ENCODE data around the gene WHAMM. TPM values are rescaled to one million over a fixed set of nuclear protein-coding genes. Genes with fewer than 3 reads are reported as not detected.

The WHAMM gene
- total RNA-seq, 4 donors from 2014 or later: 6.4 to 14.2 (median 8.8) TPM

- in situ Hi-C loops (cut with MboI; ENCODE audit: low pct_ligation_motif_present in 1 of 4, low pct_unique_long_range_greater_than_20kb in 1 of 4, low sequenced_read_pairs in 3 of 4): loop anchor here in 1 of 4 donors (25.0 kb wide), 1 partner anchor 91 kb away; the partner anchor contains the start of gene HOMER2
Observed at GRCh38 chr15:82870727-82871320, 61.4 kb downstream of the WHAMM start.

GRCh38 chr15:82871358-82871757 is 61.9 kb downstream of the WHAMM start:
- Histone ChIP-seq H3K4me3 (no peak overlapping the region), H3K4me1 (no peaks in the 10 kb centered on the region), H3K9me3 (no peaks in the 10 kb centered on the region), H3K27me3 (no peaks in the 10 kb centered on the region), H3K36me3 (no peaks in the 10 kb centered on the region), H3K27ac (no peak overlapping the region)
- intact Hi-C loops (cut with DNase I; ENCODE audit: low total_unique reads) (no loop called here), in situ Hi-C loops (cut with MboI; ENCODE audit: low pct_ligation_motif_present in 1 of 4, low pct_unique_long_range_greater_than_20kb in 1 of 4, low sequenced_read_pairs in 3 of 4) (loop anchor here in 1 of 4 donors (25.0 kb wide), 1 partner anchor 91 kb away; the partner anchor contains the start of gene HOMER2)
- 65 to 87% methylated on average over 3 to 5 of the region's 5 CpGs for WGBS, 2 donors (ENCODE audit: low coverage in 1 of 2)
- TF ChIP-seq POLR2AphosphoS5 (IDR thresholded peaks at IDR 0.05) (no peak), POLR2A (IDR thresholded peaks at IDR 0.05) (no peak), EP300 (IDR thresholded peaks at IDR 0.05; ENCODE audit: low read depth) (no peak), CTCF (IDR thresholded peaks at IDR 0.05) (no peak)
- no peak for DNase-seq

More at GRCh38 chr15:82870727-82871320, 61.4 kb downstream of the WHAMM start:
- Histone ChIP-seq H3K4me3 (no peak overlapping the region), H3K36me3 (no peaks in the 10 kb centered on the region), H3K27me3 (no peaks in the 10 kb centered on the region), H3K4me1 (no peaks in the 10 kb centered on the region), H3K9me3 (no peaks in the 10 kb centered on the region), H3K27ac (no peak overlapping the region)
- intact Hi-C loops (cut with DNase I; ENCODE audit: low total_unique reads): no loop called here
- DNase-seq: no peak
- TF ChIP-seq POLR2AphosphoS5 (IDR thresholded peaks at IDR 0.05) (no peak), EP300 (IDR thresholded peaks at IDR 0.05; ENCODE audit: low read depth) (no peak), CTCF (IDR thresholded peaks at IDR 0.05) (no peak), POLR2A (IDR thresholded peaks at IDR 0.05) (no peak)
- 63 to 68% methylated on average over 7 of the region's 7 CpGs for WGBS, 2 donors (ENCODE audit: low coverage in 1 of 2)

- no peaks in the 10 kb centered on the region for H3K27me3 ChIP-seq
- no peaks in the 10 kb centered on the region for H3K36me3 ChIP-seq
- intact Hi-C loops (cut with DNase I; ENCODE audit: low total_unique reads) (no loop called here), in situ Hi-C loops (cut with MboI; ENCODE audit: low pct_ligation_motif_present in 1 of 4, low pct_unique_long_range_greater_than_20kb in 1 of 4, low sequenced_read_pairs in 3 of 4) (loop anchor here in 1 of 4 donors (25.0 kb wide), 1 partner anchor 90 kb away; the partner anchor contains the start of gene HOMER2)
- WGBS, 2 donors (ENCODE audit: low coverage in 1 of 2): 76% methylated on average over 4 to 7 of the region's 7 CpGs
- no peak overlapping the region for H3K4me3 ChIP-seq
- no peaks in the 10 kb centered on the region for H3K9me3 ChIP-seq
- no peaks in the 10 kb centered on the region for H3K4me1 ChIP-seq
- no peak for TF ChIP-seq POLR2AphosphoS5 (IDR thresholded peaks at IDR 0.05)
- TF ChIP-seq POLR2A (IDR thresholded peaks at IDR 0.05): no peak
- TF ChIP-seq CTCF (IDR thresholded peaks at IDR 0.05): no peak
- no peak for TF ChIP-seq EP300 (IDR thresholded peaks at IDR 0.05; ENCODE audit: low read depth)
- no peak for DNase-seq
- H3K27ac ChIP-seq: no peak overlapping the region
Observed at GRCh38 chr15:82871832-82872484, 62.5 kb downstream of the WHAMM start.

GRCh38 chr15:82873000-82873680 is 63.7 kb downstream of the WHAMM start:
- no peaks in the 10 kb centered on the region for H3K9me3 ChIP-seq
- intact Hi-C loops (cut with DNase I; ENCODE audit: low total_unique reads): no loop called here
- no peak for TF ChIP-seq EP300 (IDR thresholded peaks at IDR 0.05; ENCODE audit: low read depth)
- no peak for TF ChIP-seq POLR2A (IDR thresholded peaks at IDR 0.05)
- no peak for TF ChIP-seq POLR2AphosphoS5 (IDR thresholded peaks at IDR 0.05)
- no peak for TF ChIP-seq CTCF (IDR thresholded peaks at IDR 0.05)
- no peak overlapping the region for H3K27ac ChIP-seq
- no peaks in the 10 kb centered on the region for H3K36me3 ChIP-seq
- no peak for DNase-seq
- no peak overlapping the region for H3K4me3 ChIP-seq
- H3K27me3 ChIP-seq: no peaks in the 10 kb centered on the region
- 81% methylated on average over 7 of the region's 7 CpGs; no CpG with 5 or more reads in 1 of the 2 donors for WGBS, 2 donors (ENCODE audit: low coverage in 1 of 2)
- in situ Hi-C loops (cut with MboI; ENCODE audit: low pct_ligation_motif_present in 1 of 4, low pct_unique_long_range_greater_than_20kb in 1 of 4, low sequenced_read_pairs in 3 of 4): loop anchor here in 1 of 4 donors (25.0 kb wide), 1 partner anchor 89 kb away; the partner anchor contains the start of gene HOMER2
- no peaks in the 10 kb centered on the region for H3K4me1 ChIP-seq
